Stimulated activated CD4-positive, alpha-beta T cell treated with anti-CD3 and anti-CD28 coated beads, Interleukin-12 subunit alpha, Interleukin-12 subunit beta, amount 100 ng/mL, for 48 hours (primary cell): ENCODE measurements around the gene NUDCD2.
A peak's percentile ranks its signal among the peaks of the same experiment; 100 is the strongest.
"Not testable (repeated sequence)": the region's sequence is repeated elsewhere in the genome, so short reads cannot be mapped to it uniquely, and the experiment has no call there.

Experiments used
- DNase-seq, 3 donors: peaks; one replicate each; pipeline ENCODE4 v3.0.0-alpha.2; 2020; ENCODE audit warnings: low read depth in 2 of 3, low spot score in 1 of 3

Gene NUDCD2

DNA sequence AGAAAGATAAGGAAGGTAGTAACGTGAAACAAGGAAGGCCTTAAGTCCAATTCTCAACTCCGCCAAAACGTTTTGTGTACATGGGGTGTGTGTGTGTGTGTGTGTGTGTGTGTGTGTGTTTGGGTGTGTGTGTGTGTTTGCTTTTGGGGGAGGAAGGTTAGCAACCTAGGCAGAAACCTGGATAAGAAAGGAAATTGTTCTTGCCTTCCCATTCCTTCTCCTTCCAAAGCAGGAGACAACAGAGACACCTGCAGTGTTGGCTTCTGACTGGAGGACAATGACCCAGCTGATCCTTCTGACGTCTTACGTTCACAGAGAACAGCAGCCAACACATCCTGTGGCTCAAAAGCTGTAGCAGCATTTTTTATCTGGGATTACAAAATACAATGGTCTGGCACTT is 26.6 kb downstream of the NUDCD2 start:
- no peak for DNase-seq

DNA sequence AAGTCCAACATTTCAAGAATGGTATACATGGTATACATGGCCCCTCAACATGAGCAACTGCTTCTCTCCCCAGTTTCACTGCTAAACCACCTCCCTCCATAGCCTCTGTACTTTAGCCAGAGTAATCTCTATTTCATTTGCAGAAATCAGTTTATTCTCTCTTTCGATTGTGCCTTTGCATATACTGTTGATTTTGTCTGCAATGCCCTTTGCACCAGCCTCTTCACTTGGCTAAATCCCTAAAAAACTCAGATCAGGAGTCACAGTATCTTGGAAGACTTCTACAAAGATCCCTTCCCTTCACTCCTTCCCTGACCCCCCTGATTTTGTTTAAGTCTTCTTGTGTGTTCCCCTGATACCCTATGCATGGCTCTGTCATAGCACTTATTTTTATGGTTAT is 27.4 kb downstream of the NUDCD2 start:
- DNase-seq: no peak

DNA sequence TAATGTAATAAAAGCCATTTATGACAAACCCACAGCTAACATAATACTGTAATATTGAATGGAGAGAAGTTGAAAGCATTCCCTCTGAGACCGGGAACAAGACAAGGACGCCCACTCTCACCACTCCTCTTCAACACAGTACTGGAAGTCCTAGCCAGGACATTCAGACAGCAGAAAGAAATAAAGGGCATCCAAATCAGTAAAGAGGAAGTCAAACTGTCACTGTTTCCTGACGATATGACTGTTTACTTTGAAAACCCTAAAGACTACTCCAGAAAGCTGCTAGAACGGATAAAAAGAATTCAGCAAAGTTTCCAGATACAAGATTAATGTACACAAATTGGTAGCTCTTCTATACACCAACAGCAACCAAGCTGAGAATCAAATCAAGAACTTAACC is 33.8 kb downstream of the NUDCD2 start:
- not testable (repeated sequence) for DNase-seq

DNA sequence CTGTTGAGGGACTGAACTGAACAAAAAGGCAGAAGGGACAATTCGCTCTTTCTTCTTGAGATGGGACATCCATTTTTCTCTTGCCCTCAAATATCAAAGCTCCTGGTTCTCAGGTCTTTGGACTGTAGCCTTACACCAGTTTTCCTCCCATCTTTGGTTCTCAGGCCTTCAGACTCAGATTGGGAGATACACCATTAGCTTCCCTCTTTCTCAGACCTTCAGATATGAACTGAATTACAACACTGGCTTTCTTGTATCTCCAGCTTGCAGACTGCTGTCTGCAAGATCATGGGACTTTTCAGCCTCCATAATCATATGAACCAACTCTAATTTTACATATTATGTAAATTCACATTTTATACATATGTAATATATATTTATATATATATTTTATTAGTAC is 35.1 kb downstream of the NUDCD2 start:
- DNase-seq: no peak

DNA sequence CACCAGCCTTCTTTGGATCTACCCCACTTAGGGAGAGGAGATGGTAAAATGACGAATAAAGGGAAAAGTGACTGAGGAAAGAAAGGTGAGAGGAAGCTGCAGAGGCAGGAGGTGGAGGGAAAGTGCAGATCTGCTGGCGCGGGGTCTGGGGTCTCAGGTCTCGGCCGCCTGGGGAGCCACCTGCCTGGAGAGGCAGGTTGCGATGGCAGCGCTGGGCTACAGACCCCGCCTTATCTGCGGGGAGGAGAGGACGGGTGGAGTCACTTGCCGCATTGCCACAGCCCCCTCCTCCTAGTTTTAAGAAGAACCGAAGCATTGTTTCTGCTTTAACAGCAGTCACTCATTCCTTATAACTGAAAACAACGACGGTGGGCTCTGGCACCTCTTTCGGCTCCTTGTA is 44.2 kb downstream of the NUDCD2 start:
- not testable (repeated sequence) for DNase-seq

DNA sequence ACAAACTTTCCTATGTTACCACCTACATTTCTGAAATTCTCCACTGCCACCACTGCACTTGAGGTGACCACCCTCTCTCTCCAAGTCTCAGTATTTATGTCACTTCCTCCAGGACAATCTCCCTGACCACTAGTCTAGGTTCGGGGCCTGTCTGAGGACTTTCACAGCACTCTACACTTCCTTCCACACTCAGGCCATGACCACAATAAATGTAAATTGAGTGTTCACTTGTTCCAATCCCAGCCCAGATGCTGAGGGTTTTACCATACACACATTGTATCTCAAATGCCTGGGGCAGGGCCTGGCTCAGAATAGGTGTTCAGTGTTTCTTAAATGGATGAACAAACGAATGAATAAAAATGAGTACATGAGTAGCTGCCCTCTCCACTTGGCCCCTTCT is 49.4 kb downstream of the NUDCD2 start:
- no peak for DNase-seq

DNA sequence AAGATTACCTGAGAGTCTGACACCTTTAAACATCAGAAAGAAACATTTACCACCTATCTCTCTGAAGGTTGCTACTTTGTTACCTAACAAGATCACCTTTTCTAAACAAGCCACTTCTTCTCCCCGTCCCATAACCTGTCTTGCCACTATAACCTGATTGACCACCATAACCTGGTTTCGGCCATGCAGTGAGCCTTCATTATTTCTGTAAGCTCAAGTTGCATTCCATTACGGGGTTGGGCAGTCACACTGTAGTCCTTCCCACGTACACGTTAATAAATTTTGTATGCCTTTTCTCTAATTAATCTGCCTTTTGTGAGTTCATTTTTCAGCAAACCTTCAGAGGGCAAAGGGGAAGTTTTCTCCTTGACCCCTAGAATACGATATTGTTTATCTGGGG is 50.5 kb downstream of the NUDCD2 start:
- DNase-seq: no peak

DNA sequence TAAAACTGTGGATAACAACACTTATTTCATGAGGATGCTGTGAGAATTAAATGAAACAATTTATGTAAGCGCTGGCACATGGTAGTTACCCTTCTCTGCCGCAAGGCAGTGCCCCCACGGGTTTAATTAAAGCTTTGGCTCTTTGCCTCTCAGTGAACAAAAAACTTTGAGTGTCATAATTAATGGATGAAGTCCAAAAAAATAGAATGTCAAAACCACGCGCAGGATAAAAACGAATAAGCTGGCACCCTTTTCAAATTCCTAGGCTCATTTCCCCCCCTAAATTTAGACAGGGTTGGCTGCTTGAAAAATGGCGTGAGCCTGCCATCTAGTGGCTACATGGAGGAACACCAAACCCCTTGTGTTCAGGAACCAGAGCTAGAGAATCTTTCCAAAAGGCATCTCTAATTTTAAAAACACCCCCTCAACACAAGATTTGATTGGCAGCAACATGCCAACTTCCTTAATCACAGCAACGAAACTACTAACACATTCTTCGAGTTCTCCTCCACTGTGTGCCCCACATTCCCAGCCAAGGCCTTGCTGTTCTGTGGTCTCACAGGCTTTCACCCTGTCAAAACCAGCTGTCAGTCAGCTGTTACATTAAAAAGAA is 51.5 kb downstream of the NUDCD2 start:
- peak; percentile 22 to 44 (median 31) for DNase-seq

DNA sequence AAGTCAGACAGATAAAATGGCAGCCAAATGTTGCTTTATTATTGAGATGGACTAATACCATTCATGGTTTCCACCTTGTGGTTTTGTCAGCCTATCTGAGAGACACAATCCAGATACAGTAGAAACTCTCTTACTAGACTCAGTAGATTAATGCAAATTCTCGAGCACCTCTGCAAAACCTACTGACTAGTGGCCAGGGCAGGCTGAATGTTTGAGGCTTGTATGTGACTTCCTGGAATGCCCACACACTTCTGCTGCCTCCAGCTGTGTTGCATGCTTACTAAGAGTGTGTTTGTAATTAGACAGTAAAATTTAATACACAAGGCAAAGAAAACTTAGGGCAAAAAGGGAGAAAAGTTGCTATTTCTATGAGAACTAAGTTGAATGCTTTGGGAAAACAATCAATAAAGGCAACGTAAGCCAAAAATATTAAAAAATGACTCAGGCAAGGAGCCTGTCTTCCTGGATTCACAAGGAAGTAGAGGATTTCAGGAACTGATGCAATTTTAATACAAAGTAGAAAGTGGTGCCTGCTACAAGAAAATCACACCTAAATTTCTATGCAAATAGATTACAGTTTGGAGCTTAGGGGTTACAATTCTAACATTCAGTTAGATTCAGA is 52.8 kb downstream of the NUDCD2 start:
- DNase-seq: no peak

DNA sequence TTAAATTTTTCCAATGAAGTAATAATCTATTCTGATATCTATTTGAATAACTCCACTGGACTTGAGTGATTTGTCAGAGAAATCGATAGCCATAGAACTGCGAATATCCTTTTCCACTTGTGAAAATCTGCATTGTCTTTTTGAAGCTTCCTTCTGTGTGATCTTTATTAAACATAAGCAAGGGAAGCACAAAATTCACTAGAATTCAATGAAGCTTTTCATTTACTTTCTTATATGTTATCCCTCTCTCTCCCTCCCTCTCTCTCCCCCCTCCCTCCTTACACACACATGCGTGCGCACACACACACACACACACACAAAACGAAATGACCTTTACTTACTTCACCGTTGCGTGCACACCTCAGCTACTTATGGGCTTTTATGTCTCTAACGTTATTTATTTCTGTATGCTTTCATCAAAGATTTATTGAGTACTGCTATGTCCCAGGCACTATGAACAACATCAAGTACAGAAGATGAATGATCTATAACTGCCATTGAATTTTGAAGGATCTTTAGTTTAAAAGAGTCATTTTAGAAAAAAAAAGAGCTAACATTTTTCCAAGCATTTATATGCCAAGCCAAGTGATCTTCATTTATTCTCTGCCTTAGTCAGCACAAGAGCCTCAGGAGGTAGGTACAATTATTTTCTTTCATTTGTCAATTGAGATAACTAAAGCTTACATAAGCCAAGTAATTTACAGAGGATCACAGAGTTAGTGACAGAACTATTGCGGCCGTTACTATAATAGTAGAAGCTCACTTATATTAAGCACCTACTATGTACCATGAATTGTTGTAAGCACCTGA is 55.3 kb downstream of the NUDCD2 start:
- DNase-seq: no peak

DNA sequence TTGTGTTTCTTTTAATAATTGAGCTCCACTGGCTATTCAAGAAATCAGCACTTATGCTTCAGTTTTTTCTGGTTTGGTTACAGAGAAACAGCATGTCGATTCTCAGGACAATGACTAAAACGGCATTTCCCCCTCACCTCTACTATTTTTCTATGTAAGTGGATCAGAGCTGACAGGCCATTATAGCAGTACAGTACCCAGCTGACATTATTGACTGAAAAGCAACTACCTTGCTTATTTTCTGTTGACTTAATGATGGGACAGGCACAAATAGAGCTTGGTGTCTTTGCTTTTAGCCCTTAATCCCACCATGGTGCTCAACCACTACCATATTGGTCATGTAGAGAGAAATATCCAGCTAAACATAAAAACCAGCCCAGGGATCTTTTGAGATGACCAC is 57.9 kb downstream of the NUDCD2 start:
- no peak for DNase-seq

DNA sequence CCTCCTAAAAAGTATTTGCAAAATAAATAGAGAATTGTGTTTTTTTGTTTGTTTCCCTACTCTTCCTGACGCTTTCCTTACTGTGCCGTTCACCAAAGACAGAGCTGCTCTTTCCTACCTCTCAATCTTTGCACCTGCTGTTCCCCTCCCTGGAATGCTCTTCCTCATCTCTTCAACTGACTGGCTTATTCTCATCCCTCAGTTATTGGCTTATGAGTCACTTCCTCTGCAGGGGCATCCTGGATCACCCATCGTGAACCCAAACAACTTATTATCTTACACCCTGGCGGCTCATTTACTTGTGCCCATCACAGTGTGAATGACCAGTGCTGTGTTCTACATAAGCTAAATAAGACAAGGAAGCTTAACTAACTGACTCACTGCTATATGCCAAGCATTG is 58.6 kb downstream of the NUDCD2 start:
- no peak for DNase-seq

DNA sequence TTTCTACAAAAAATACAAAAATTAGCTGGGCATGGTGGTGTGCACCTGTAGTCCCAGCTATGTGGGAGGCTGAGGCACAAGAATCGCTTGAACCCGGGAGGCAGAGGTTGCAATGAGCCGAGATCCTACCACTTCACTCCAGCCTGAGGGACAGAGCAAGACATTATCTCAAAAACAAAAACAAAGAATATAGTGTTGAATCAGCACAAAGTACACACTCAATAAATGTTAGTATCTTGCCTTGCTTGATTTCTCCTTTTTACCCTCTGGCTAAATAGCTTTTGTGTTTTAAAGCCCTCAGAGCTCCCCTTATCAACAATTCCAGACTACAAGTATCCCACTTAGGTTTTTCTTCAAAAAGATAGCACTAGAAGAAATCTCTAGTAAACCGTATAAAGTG is 60.0 kb downstream of the NUDCD2 start:
- DNase-seq: no peak

DNA sequence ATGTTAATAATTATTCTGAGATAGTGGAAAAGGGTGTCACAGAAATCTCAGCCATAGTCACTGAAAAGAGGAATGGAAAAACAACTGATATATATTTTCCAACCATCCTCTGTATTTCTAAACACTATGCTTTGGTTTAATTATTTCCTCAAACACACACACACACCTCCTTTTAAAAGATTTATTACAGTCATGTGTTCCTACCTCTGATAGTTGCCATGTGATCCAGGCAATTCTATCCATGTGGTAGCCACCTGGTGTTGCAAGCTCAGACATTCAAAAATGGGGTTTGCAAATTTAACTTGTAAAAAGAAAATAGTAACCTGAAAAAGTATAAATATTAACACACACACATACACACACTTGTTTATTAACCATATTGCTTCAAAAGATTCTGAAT is 62.5 kb downstream of the NUDCD2 start:
- no peak for DNase-seq

DNA sequence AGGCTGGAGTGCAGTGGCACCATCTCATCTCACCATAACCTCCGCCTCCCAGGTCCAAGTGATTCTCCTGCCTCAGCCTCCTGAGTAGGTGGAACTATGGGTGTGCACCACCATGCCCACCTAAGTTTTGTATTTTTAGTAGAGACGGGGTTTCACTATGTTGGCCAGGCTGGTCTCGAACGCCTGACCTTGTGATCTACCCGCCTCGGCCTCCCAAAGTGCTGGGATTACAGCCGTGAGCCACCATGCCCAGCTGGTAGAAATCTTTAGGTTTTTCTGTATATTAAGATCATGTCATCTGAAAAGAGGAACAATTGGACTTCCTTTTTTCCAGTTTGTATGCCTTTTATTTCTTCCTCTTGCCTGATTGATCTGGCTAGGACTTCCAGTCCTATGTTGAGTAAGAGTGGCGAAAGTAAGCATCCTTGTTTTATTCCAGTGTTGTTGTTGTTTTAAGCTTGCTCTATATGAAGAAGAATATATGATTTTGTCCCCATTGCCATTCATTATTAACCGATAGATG is 63.0 kb downstream of the NUDCD2 start:
- not testable (repeated sequence) for DNase-seq
